Islet precursor cell (in vitro differentiated cells): Measurements from ENCODE around the gene FASTKD2.

Source experiments
- DNase-seq: peaks from one replicate; pipeline ENCODE4 v3.0.0-alpha.2; 2018

Gene FASTKD2

DNA sequence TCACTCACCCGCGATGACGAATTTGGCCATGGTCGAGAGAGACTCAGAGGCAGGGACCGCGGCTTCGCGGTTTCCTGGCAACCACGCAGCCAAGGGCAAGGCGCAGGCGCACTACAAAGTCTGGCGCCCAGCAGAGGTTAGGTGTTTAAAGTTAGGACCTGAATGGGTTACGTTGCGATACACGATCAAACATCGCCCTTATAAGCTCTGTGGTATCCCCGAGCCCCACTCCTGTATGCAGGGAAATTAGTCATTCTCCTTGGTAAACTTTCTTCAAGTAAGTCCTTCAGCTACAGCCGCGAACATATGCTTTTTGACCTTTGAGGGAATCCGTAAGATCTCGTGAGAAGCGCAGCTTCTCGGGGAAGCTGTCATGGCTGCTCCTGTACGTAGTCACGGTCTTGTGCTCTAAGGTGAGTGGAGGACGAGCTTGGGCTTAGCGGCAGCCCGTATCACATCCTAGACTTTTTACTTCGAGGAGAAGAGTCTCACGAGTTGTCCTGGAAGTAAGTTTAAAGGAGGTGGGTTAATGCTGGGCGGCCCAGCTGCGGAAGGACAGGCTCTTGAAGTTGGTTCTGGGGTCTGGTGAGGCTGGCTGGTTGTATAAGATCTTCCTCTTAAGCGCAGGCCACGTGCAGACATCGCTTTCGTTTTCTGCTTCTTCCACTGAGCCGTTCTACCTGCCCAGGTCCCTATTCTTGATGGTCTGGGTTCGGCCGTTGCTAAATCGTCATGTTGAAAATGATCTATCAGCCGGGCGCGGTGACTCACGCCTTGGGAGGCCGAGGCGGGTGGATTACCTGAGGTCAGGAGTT is at the start of gene FASTKD2, which contains the start of gene MDH1B:
Gene FASTKD2 (plus strand): TSS at position 365 of the 815 bp plus-strand sequence. CDS start 1,088 bp downstream, outside the sequence.
Gene MDH1B (minus strand): TSS at position 87 of the 815 bp plus-strand sequence. CDS start 57 bp downstream, at position 30.
- DNase-seq, result peak; percentile 93

DNA sequence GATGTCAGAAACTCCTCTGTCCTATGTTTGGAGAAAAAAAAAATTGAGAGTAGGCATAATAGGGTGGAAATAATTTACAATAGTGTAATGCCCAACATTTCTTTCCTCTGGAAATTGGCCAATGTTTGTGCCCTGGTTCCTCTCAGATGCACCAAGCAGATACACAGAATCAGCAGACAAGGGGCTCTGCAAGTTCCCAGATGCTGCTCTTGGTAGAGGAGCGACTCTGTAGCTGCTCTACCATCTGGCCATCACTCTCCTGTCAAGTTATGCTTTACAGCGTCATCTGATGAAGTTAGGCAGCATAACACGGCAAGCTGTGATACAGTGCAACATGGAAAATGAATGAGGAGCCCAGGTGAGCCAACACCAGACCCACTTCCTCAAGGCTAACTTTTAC is 48.8 kb upstream of the FASTKD2 start:
- DNase-seq, result no peak

DNA sequence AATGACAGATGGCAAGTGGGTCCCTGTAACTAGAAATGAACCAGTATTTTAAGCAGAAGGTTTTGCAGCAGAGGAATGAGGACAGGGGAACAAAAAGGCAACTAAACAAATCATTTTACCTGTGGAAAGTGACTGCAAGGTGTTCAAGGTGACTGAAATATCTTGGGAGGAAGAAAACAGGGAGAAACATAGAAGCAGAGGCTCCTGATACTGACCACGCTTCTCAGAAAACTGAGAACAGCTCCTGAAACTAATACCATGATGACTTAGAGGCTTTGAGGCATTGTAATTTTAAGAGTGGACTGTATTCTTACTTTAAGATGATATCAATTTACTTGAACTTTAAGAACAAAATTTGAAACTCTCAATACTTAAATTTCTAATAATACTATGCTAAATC is 47.1 kb upstream of the FASTKD2 start, which contains the start of gene DYTN:
Gene DYTN (minus strand): TSS at position 101 of the 400 bp plus-strand sequence. CDS start 117 bp downstream, outside the sequence.
- no peak for DNase-seq

DNA sequence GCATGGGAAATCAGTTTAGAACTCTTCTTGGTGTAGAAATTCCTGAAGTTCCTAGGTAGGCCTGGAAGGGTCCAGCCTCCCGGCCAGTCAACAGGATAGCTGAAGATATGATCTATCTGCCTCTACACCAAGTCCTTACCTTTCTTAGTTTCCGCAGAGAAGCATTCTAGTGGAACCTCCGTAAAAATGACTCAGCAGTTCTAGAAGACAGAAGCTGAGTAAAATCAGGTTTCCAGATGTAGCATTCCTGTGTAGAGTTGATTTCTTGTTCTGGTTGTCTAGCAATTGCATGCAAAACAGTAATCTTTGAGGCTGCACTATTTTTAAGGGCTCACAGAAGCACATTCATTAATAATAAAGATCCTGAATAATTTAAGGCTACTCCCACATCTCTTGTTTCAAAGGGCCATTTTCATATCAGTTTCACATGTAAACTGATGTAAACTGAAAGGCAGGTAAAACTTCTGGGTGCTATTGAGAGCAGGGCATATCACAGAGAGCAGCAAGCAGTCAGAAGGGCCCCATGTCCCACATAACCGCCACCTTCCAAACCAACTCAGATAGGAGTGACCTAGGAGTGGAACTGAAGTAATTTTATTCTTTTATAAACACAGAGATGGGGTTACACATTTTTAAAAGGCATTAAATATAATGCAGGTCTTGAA is 44.0 kb upstream of the FASTKD2 start:
- DNase-seq, result peak; percentile 54

DNA sequence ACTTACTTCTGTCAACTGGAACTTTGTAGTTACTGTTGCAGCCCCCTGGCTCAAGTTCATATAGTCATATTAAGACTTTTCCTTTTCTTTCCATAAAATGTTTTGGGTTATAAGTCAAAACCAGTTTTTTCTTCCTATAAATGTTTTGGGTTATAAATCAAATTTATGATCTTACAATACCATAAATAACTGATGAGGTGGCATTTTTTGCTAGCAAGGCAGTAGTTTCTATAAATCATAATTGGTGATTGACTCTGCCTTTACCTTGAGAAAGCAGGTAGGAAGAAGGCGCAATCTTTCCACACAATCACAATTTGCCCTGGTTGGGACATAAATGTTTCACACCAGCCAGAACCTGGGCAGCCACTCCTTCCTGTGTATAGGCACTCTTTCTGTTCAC is 42.1 kb upstream of the FASTKD2 start:
- DNase-seq, result no peak

DNA sequence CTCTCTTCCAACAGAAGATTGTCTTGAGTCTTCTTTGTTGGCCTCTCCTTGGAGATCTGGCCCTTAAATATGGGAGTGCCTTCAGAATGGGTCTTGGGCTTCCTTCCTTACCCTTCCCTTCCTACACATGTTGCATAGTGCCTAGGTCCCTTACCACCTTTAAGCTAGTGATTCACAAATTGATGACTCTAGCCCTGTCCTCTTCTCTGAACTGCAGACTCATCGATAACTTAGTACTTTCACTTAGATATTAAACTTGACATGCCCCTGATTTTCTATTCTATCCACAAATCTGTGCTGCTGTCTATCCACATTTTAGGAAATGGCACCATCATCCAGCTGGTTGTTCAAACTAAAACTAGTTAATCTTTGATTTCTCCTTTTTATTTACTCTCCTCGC is 38.1 kb upstream of the FASTKD2 start:
- DNase-seq, result no peak

DNA sequence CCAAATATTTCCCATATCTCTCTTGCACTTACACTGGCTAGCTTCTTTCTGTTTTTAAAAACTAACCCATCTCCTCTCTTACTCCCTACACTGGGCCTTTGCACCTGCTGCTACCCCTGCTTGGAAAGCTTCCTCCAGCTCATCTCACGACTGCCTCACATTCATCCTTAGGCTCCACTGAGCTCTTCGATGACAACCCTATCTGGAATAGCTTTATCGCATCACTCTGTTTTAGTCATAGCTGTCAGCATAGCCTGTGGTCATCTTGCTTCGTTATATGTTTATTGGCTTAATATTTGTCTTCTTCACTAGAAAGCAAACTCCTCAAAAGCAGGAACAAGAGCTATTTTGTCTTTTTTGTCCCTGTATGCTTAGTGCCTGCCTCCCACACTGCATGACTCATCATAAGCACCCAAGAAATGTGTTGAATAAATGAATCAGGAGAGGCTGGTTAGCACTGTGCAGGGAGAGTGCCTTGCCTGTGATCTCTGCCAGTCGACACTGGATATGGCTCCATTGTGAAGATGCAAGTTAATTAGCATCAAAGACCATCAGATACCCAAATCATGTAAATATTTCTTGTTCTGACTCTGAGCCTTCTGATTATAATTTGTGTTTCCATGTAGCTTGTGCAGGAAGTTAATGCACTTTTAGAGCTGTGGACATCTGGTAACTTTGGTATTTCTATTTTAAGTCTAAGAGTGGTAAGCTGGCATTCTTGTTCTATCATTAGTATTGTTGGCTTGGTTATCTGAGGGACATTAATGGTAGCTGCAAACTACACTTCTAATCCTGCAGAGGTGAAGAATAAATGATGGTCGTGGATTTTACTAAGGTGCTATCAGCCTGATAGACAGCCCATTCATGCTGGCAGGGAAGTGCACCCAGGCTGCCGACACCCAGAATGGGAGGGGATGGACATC is 36.9 kb upstream of the FASTKD2 start:
- no peak for DNase-seq

DNA sequence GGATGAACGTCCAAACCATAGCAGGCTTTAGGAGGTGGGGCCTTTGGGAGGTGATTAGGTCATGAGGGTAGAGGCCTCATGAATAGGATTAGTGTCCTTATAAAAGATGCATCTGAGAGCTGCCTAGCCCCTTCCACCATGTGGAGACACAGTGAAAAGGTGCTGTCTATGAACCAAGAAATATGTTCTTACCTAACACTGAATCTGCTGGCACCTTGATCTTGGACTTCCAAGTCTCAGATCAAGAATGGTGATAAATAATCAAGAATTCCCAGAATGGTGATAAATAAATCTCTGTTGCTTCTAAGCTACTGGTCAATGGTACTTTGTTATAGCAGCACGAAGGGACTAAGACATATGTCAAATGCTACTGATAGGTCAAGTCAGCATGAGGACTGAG is 32.1 kb upstream of the FASTKD2 start:
- no peak for DNase-seq

DNA sequence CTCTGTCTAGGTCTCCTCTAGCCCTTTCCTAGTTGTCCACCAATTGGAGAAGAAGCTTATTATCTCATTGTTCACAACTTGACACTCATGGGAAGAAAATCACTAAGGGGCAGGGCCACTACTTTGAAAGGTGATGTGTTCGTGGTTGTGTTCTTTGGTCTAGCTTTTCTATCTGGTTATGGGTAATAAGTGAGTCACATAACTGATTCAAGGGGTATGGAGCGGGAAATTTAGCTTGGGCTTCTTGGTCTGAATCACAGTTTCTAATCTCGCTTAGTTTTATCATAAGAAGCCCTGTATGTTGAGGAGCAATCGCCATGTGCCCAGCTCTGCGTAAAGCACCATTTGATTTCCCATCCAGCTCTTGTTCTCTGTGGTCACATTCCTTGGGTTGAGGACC is 28.5 kb upstream of the FASTKD2 start:
- no peak for DNase-seq

DNA sequence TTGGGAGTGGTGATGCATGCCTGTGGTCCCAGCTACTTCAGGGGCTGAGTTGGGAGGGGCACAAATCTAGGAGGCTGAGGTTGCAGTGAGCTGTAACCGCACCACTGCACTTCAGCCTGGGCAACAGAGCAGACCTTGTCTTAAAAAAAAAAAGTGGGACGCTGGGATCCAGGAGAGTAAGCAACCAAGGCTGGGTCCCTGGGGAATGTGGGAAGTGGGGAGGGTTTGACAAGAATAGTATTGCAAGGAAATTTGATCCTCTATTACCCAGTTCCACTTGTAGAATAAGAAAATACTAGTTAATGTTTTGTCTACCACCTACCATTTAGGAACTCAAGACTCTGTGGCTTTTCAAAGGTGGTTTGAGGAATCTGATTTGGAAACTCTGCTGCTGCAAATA is 26.1 kb upstream of the FASTKD2 start:
- no peak for DNase-seq

DNA sequence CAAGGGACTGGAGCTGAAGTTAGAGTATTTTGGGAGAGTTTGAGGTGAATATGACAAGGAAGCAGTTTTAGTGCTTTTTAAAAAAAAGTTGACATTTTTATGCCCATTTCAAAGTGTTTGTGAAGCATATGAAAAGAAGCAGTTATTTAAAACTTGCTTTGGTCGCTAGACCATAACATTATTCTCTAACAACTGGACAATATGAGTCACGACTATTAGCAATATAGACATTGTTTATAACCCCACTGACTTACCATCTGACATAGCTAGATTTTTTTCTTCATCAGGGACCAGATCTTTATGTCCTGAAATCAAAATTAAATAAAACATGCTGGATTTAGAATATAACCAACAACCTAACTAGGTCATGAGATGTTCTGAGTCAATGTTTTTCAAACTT is 24.6 kb upstream of the FASTKD2 start:
- no peak for DNase-seq

DNA sequence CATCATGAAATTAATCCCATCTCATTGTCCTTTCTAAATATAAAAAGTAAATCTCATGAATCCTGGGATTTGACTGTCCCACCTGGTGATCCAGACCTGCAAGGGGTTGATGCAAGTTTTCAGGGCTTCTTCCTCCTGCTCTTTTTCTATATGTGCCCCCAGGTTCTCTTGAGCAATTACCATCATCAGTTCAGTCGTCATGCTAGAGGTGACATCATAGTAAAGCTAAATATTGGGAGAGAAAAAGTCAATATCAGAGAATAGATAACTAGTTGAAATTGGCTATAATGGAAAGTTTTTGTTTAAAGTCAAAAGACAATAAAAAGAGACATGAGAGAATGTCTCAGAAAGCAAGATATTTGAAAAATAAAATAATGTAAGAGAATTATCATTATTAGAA is 8.6 kb upstream of the FASTKD2 start:
- DNase-seq, result no peak

DNA sequence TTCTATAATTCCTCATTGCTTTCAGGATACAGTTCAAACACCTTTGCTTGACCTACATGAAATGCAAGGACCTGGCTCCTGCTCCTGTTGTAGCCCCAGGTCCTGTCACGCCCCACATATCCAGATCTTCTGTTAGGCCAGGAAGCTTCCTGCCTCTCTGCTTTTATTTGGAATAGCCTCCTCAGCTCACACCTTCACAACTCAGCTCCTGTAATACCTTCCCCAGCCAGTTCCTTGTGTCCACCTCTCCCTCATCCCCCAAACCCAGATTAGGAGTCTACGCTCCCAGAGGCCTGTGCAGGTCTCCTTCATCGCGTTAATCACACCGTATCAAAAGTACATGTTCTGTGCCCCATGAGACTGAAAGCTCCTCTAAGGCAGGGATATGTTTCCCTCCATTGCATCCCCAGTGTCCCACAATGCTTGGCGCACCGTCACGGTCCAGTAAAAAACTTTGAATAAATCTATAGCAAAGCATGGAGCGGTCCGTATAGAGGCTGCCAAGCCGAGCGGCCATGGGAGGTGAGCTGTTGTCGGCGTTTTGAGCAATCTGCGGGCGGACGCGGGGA is 649 bp upstream of the FASTKD2 start:
- no peak for DNase-seq

DNA sequence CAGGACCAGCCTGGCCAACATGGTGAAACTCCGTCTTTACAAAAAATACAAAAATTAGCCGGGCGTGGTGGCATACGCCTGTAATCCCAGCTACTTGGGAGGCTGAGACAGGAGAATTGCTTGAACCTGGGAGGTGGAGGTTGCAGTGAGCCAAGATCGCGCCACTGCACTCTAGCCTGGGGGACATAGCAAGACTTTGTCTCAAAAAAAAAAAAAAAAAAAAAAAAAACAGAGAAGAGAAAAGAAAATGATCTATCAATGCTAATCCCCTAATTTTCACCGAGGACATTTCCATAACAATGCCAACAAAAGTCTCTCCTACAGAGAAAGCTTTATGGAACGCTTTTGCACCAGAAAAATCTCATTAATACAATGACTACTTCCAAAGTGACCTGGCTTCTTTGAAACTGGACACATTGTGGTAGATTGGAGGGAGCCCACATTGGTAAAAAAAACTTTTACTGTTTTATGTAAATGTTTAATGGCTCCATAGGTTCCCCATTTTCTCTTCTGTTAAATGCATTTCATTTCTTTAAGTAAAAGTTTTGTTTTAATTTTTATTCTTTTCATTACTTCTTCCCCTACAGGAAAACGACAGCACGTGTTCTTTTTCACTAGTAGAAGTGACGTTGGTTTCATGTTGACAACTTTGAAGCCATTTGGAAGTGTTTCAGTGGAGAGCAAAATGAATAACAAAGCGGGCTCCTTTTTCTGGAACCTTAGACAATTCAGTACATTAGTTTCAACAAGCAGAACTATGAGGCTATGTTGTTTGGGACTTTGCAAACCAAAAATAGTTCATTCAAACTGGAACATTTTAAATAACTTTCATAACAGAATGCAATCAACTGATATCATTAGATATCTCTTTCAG is 888 bp downstream of the FASTKD2 start:
- no peak for DNase-seq

DNA sequence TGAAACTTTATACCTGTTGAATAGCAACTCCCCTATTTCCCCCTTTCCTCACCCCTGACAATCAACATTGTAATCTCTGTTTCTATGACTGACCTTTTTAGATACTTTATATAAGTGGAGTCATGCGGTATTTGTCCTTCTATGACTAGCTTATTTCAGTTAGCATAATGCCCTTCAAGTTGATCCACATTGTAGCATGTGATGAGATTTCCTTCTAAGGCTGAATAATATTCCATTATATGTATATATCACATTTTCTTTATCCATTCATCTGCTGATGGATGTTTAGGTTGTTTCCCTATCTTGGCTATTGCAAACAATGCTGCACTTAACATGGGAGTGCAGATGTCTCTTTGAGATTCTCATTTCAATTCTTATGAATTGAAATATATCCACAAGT is 9.5 kb downstream of the FASTKD2 start:
- no peak for DNase-seq

DNA sequence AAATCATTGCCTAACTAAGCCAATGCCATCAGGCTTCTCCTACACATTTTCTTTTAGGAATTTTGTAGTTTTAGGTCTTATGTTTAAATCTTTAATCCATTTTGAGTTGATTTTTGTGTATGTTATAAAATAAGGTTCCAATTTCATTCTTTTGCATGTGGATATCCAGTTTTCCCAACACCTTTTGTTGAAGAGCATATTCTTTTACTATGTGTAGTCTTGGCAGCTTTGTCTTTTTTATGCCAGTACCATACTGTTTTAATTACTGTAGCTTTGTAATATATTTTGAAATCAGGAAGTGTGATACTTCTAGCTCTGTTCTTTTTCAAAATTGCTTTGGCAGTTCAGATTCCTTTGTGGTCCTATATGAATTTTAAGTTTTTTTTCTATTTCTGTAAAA is 11.0 kb downstream of the FASTKD2 start:
- no peak for DNase-seq

DNA sequence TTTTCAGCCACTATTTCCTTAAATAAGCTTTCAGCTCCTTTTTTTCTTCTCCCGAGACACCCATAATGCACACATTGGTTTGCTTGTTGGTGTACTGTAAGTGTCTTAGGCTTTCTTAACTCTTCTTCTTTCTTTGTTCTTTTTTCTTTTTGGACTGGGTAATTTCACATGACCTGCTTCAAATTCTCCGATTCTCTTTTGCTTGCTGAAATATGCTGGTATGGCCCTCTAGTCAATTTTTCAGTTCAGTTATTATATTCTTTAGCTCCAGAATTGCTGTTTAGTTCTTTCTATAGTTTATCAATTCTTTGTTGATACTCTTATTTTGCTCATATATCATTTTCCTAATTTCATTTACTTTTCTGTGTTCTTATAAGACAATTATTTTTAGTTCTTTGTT is 15.3 kb downstream of the FASTKD2 start:
- no peak for DNase-seq

DNA sequence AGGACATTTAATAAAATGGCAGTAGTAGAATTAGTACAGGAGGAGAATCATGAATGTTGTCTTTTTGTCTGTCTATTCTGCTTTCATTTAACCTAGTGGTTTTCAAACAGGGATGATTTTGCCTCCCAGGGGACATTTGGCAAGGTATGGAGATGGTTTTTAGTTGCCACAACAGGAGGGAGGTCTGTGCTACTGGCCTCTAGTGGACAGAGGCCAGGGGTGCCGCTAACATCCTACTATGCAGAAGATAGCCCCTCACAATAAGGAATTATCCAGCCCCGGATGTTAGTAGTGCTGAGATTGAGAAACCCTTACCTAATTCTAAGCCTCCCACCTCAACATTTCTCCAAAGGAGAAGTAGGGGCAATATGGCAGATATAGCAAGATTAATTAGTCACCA is 18.3 kb downstream of the FASTKD2 start:
- no peak for DNase-seq

DNA sequence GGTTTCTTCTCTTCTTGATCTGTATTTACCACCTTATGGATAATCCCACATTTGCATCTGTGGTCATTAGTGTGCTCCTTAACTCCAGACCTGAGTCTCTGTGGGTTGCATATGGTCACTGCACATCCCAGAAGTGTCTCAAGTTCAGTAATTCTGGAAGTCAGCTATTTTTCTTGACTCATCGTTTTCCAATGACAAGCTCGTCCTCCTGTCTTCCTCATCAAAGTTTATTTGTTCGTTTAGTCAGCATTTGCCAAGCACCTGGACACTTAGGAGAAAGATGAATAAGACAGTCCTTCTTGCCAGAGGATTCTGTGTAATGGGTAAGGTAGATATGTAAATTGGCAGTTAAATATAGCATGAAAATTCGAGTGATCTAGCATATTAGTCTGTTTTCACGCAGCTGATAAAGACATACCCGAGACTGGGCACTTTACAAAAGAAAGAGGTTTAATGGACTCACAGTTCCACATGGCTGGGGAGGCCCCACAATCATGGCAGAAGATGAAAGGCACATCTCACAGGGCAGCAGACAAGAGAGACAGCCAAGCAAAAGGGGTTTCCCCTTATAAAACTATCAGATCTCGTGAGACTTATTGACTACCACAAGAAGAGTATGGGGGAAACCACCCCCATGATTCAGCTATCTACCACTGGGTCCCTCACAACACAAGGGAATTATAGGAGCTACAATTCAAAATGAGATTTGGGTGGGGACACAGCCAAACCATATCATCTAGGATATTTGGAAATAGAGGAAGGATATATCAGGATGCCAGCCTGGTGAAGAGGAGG is 19.4 kb downstream of the FASTKD2 start:
- no peak for DNase-seq

DNA sequence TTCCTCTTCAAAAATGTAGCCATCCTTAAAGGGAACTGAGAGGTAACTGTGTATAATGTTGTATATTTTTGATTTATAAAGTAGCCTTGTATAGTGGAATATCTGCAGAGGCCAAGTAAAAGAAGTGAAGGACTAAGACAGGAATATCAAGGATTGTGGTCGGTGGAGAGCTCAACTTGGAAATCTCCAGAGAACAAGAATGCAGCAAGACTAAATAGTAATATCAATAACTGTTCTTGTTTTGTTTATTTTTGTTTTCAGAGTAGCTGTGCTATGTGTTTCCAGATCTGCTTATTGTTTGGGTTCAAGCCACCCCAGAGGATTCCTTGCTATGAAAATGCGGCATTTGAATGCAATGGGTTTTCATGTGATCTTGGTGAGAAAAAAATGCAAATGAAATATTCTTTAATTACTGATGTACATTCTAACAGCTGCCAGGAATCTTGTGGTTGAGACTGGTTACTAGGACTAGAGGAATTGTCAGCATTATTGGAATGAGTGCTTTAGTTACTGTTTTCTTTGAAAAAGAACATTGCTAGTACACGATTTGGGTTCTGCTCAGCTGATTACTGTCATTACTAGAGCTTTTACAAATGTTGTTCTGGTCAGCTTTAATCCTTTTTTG is 25.0 kb downstream of the FASTKD2 start:
- no peak for DNase-seq
